Coronary artery (tissue), 2 donors: ENCODE results near the gene PHACTR1.

Experiments
- DNase-seq: peaks from one replicate; pipeline ENCODE4 v3.0.0-alpha.2; 2017; ENCODE audit warnings: low spot score
- H3K27ac ChIP-seq, 2 donors: fragments of 200-600 bp; sonication (generic); one replicate each; pipeline ENCODE4 v1.5.1; 2016 to 2019
- H3K4me3 ChIP-seq: fragments of 200-600 bp; sonication (generic); 2 replicates; pipeline ENCODE4 v1.5.1; 2016; ENCODE audit warnings: mild to moderate bottlenecking, moderate library complexity
- TF ChIP-seq, protein P1 (sequence below): fragments of 200-600 bp; sonication (generic); IDR thresholded peaks from one replicate; pipeline ENCODE4 v1.5.1; 2019; ENCODE audit warnings: antibody characterized with exemption

Gene PHACTR1

DNA sequence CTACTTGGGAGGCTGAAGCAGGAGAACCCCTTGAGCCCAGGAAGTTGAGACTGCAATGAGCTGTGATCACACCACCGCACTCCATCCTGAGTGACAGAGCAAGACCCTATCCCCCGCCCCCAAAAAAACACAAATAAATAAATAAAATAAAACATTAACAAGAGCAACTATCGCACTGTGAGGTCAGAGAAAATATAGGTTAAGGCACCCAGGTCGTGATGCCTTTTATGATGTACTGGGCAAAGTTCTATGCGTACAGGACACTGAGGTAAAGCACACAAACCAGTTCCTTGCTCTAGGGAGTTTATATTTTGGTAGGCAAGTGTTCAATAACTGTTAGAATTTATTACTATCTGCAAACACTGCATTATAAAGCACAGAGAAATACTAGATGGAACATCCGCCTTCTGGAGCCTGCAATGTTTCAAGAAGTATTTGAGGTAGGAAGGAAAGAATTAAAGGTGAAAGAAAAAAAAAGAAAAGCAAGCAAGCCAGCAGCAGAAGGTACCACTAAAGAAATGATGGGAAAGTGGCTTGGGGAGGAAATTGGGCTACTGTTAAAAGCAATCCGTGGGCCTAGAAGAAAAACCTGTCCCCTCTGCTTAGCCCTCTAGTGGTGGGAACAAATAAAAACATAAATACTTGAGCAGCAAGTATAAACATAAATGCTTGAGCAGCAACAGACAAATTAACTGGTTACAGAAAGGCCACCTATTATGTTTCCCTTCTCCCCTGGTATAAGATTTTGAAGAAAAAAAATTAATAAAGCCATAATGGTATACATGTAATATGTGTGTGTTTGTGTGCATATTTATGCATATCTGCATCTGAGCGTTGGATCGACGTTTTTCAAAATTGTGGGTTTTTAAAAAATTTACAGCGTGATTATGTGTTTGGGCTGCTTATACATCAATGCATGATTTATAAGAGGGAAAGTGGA is 128.0 kb downstream of the PHACTR1 start:
- no peak overlapping the region for H3K27ac ChIP-seq
- no peak for DNase-seq
- H3K4me3 ChIP-seq = no peak overlapping the region
- TF ChIP-seq, protein P1, sequence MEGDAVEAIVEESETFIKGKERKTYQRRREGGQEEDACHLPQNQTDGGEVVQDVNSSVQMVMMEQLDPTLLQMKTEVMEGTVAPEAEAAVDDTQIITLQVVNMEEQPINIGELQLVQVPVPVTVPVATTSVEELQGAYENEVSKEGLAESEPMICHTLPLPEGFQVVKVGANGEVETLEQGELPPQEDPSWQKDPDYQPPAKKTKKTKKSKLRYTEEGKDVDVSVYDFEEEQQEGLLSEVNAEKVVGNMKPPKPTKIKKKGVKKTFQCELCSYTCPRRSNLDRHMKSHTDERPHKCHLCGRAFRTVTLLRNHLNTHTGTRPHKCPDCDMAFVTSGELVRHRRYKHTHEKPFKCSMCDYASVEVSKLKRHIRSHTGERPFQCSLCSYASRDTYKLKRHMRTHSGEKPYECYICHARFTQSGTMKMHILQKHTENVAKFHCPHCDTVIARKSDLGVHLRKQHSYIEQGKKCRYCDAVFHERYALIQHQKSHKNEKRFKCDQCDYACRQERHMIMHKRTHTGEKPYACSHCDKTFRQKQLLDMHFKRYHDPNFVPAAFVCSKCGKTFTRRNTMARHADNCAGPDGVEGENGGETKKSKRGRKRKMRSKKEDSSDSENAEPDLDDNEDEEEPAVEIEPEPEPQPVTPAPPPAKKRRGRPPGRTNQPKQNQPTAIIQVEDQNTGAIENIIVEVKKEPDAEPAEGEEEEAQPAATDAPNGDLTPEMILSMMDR = no peak

DNA sequence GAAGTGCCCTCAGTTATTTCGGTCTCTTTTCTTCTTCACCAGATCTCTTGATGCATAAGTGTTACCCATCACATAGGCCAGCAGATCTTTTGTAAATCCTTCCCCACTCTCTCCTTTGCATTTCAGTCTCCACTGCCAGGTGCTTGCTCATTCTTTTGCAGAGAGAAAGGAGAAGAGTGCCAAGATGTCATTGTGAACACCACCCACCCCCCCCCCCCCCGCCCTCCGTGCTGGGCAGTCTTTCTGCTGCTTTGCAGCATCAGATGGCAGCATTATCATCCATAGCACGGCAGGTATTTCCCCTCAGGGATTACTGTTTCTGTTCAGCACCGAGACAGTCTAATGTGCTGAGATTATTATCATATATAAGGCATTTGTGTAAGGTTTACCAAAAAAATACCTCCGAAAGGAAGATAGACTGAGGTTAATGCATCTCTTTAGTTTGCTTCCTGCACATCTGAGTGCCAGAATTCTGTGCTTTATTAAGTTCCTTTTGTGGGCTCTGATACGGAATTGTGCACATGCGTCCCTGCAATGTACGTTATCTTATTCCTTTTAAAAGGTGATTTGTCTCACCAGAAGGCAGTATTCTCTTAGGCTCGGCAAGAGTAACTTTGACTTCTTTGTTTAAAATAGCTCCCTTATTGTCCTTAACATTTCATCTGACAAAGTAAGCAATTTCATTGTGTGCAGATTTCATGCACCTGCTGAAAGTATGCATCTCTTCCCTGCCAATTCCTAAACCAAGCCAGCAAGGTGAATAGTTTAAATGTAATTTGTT is 128.8 kb downstream of the PHACTR1 start:
- TF ChIP-seq, protein P1 = no peak
- DNase-seq = no peak
- Histone ChIP-seq H3K4me3 (no peak overlapping the region), H3K27ac (no peak overlapping the region)

- Histone ChIP-seq H3K27ac (no peak overlapping the region), H3K4me3 (no peak overlapping the region)
- no peak for DNase-seq
- TF ChIP-seq, protein P1 = no peak
Observed at GRCh38 chr6:12848964-12849808, 132.6 kb downstream of the PHACTR1 start.

DNA sequence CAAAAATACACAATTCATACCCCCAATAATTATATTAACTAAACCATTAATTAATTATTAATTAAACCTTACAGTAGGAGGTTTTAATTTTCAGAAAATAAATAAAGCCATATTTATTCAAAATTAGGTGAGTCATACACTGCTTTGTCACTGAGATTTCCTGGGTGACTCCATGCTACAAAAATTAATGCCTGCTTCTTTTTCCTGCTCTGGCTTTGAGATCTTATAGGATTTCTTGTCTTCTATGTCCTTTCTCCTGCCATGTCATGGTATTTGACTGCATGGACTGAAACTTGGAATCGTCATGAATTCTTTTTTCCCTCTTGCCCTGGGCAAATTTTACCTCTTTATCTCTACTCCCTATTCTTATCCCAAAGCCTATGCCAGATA is 133.2 kb downstream of the PHACTR1 start:
- DNase-seq = no peak
- Histone ChIP-seq H3K4me3 (no peak overlapping the region), H3K27ac (no peak overlapping the region)
- TF ChIP-seq, protein P1 = no peak

DNA sequence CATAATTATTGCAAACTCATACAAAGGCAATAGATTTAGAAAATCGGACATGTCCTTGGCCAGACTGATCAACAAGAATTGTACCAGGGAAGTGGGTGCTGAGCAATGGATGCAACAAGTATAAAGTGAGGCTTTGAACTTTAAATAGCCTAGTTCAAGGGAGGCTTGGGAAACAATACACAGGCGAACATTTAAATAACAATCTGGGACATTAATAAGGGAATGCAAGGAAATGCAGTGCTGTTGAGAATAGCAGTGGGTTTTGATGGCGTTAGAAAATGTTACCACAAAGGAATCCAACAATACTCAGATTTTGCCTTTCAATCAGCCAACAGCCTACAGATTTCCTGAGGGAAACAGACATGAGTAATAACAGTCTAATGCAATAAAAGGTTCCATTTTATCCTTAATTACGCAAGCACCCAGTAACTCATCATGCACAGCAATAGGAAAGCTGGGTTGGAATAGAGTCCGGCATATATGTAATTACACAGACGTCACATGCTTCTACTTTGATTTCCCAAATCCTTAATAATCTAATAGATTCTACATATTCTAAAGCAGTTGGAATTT is 134.6 kb downstream of the PHACTR1 start:
- DNase-seq = no peak
- H3K27ac ChIP-seq = no peak overlapping the region
- H3K4me3 ChIP-seq = no peak overlapping the region
- TF ChIP-seq, protein P1 = no peak

- no peak overlapping the region for H3K4me3 ChIP-seq
- DNase-seq = no peak
- TF ChIP-seq, protein P1 = no peak
- no peak overlapping the region for H3K27ac ChIP-seq
Observed at GRCh38 chr6:12861603-12862002, 145.0 kb downstream of the PHACTR1 start.
